GM19240 (cell line): ENCODE data around the gene JMJD1C.

Experiments
- DNase-seq: peaks from one replicate; pipeline ENCODE4 v3.0.0; 2011; ENCODE audit warnings: low spot score; ENCODE audit not compliant: insufficient read length

The JMJD1C gene

GRCh38 chr10:63137306-63137705 is 328.5 kb downstream of the JMJD1C start:
- DNase-seq, result no peak

- DNase-seq, result no peak
Observed at GRCh38 chr10:63133821-63134557, 331.8 kb downstream of the JMJD1C start.

GRCh38 chr10:63133056-63133820 is 332.5 kb downstream of the JMJD1C start, which contains the start of gene NRBF2:
TSS of gene NRBF2 (plus strand) at chr10:63133328. CDS start at chr10:63133471, 143 bp downstream.
- peak; percentile 67 for DNase-seq

- no peak for DNase-seq
Observed at GRCh38 chr10:63132651-63133055, 333.1 kb downstream of the JMJD1C start.

GRCh38 chr10:63129888-63130287 is 335.9 kb downstream of the JMJD1C start:
- DNase-seq, result no peak

- no peak for DNase-seq
Observed at GRCh38 chr10:63128443-63128842, 337.3 kb downstream of the JMJD1C start.

- no peak for DNase-seq
Observed at GRCh38 chr10:63125459-63125858, 340.3 kb downstream of the JMJD1C start.

- DNase-seq, result no peak
Observed at GRCh38 chr10:63123727-63124362, 341.9 kb downstream of the JMJD1C start.

GRCh38 chr10:63120554-63120953 is 345.2 kb downstream of the JMJD1C start:
- no peak for DNase-seq

GRCh38 chr10:63119041-63119440 is 346.7 kb downstream of the JMJD1C start:
- DNase-seq, result no peak
